ENCODE data around the gene CBFA2T2. TPM values are rescaled to one million over a fixed set of nuclear protein-coding genes. Genes with fewer than 3 reads are reported as not detected.
"Not testable (repeated sequence)": the region's sequence is repeated elsewhere in the genome, so short reads cannot be mapped to it uniquely, and the experiment has no call there.

Gene CBFA2T2
- polyA plus RNA-seq, 3 donors = 4.1 to 5.8 (median 4.3) TPM

GRCh38 chr20:33627577-33628216 is 137.8 kb downstream of the CBFA2T2 start:
- no peak overlapping the region for H3K27ac ChIP-seq (ENCODE audit: low read depth, low read length)
- 96 to 99% (median 97%) methylated on average over 4 of the region's 4 CpGs for WGBS, 3 donors

DNA sequence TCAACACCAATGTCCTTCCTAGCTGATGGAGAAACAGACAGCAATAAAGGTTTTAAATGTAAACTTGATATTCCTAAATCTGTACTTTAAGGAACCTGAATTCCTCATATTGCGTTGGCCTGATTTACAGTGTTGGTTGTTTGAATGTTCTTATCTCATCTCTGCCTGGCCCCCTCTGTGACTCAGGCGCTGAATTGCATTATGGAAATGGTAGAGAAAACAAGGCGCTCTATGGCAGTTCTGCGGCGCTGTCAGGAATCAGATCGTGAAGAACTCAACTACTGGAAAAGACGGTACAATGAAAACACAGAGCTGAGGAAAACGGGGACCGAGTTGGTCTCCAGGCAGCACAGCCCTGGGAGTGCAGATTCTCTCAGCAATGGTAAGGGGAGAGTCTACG is 139.6 kb downstream of the CBFA2T2 start:
- H3K27ac ChIP-seq (ENCODE audit: low read depth, low read length) = no peak overlapping the region
- 95 to 97% (median 96%) methylated on average over 10 of the region's 10 CpGs for WGBS, 3 donors

- WGBS, 3 donors = 89 to 95% (median 93%) methylated on average over 5 of the region's 5 CpGs
- H3K27ac ChIP-seq (ENCODE audit: low read depth, low read length) = no peak overlapping the region
These were observed 140.1 kb downstream of the CBFA2T2 start for GRCh38 chr20:33629979-33630378.

DNA sequence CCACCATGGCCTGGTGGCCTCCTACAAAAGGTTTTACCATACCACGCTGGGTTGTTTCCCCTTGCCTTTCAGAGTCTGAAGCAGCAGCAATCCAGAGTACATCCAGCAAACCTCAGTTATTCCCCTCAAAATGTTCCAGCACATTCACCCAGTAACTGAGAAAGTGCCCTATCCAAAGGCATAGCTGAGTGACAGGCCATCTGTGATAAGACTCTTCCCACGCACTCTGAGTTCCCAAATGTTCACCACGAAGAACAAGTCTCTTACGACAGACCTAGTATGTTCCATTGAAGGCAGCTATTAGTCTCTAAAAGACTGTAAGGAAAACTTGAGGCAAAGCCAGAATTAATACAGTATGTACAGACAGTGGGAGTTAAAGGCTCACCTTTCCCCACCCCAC is 140.6 kb downstream of the CBFA2T2 start:
- 81 to 91% (median 86%) methylated on average over 4 of the region's 4 CpGs for WGBS, 3 donors
- H3K27ac ChIP-seq (ENCODE audit: low read depth, low read length) = no peak overlapping the region

DNA sequence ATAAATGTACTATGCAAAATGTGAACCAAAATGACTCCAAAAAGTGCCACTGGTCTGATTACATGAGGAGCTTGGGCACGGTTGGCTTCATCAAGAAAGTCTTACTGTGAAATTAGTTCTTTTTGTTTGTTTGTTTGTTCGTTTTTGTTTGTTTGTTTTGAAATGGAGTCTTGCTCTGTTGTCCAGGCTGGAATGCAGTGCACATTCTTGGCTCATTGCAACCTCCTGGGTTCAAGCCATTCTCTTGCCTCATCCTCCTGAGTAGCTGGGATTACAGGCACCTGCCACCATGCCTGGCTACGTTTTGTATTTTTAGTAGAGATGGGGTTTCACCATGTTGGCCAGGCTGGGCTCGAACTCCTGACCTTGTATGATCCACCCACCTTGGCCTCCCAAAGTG is 142.0 kb downstream of the CBFA2T2 start:
- not testable (repeated sequence) for H3K27ac ChIP-seq (ENCODE audit: low read depth, low read length)
- WGBS, 3 donors = 66 to 86% (median 85%) methylated on average over 4 of the region's 4 CpGs

GRCh38 chr20:33635341-33635740 is 145.4 kb downstream of the CBFA2T2 start:
- 97 to 100% (median 100%) methylated on average over 3 of the region's 3 CpGs for WGBS, 3 donors
- H3K27ac ChIP-seq (ENCODE audit: low read depth, low read length) = no peak overlapping the region

GRCh38 chr20:33636776-33637175 is 146.9 kb downstream of the CBFA2T2 start:
- no peak overlapping the region for H3K27ac ChIP-seq (ENCODE audit: low read depth, low read length)
- WGBS, 3 donors = 71 to 97% (median 77%) methylated on average over 1 of the region's 1 CpG

- WGBS, 3 donors = 77 to 89% (median 78%) methylated on average over 12 to 13 of the region's 13 CpGs
- no peak overlapping the region for H3K27ac ChIP-seq (ENCODE audit: low read depth, low read length)
These were observed 150.4 kb downstream of the CBFA2T2 start for GRCh38 chr20:33640287-33640686.

DNA sequence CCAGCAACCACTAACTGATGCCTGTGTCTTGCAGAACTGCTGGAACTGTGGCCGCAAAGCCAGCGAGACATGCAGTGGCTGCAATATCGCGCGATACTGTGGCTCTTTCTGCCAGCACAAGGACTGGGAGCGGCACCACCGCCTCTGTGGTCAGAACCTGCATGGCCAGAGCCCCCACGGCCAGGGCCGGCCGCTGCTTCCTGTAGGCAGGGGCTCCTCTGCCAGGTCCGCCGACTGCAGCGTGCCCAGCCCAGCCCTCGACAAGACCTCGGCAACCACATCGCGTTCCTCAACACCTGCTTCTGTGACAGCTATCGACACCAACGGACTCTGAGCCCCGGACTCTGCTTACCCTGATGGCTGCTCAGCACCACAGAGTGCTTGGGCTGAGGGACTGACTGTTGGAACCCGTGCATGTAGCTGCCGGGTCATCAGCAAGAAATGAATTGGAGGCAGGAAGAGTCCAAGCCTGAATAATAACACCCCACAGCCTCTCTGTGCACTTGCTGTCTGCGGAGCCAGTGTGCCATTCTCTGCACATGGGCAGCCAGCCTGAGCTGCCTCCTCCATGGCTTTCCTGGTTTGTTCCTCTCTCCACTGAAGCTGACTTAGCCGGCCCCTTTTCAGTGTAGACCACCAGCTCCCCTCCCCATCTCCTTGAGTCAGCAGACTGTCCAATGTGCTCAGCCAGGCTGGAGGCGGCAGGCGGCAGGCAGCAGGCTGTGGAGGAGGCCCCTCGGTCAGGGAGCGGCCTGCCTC is 154.6 kb downstream of the CBFA2T2 start:
- H3K27ac ChIP-seq (ENCODE audit: low read depth, low read length) = no peak overlapping the region
- 92 to 94% (median 93%) methylated on average over 28 of the region's 28 CpGs for WGBS, 3 donors

DNA sequence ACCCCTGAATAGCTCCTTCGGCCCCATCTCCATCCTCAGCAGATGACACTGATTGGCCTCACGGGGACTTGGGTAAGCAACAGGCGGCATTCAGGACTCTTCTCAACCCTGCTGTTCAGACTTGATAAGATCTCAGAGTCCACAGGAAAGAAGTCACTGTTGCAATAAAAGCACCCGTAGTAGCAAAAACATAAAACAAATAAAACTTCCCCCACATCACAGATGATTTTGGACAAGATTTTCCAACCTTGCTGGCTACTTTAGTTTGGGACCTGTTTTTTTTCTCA is 155.1 kb downstream of the CBFA2T2 start:
- no peak overlapping the region for H3K27ac ChIP-seq (ENCODE audit: low read depth, low read length)
- WGBS, 3 donors = 66 to 86% (median 71%) methylated on average over 4 of the region's 4 CpGs

DNA sequence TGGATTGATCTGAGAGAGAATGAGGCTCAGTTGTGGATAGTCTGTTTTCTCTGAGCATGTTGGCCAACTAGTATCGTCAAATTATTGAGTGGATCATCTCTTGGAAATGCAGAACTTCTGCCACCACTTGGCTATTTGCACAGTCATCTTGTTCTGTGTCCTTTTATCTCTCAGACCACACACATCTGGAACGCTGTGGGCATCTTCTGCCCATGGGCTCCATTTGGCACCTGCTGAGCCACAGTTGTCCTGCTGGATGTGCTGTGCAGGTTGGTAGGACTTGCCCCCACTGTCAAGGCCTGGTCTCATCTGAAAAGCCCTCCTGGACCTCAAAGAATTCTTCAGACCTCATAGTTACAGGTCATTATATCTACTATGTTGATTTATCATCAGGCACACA is 155.5 kb downstream of the CBFA2T2 start:
- WGBS, 3 donors = 81 to 100% (median 82%) methylated on average over 2 of the region's 2 CpGs
- H3K27ac ChIP-seq (ENCODE audit: low read depth, low read length) = no peak overlapping the region

- whole genome bisulfite sequencing, 3 donors = 86 to 93% (median 90%) methylated on average over 5 of the region's 5 CpGs
- H3K27ac ChIP-seq (ENCODE audit: low read depth, low read length) = no peak overlapping the region
These were observed 156.3 kb downstream of the CBFA2T2 start for GRCh38 chr20:33646191-33646590.

DNA sequence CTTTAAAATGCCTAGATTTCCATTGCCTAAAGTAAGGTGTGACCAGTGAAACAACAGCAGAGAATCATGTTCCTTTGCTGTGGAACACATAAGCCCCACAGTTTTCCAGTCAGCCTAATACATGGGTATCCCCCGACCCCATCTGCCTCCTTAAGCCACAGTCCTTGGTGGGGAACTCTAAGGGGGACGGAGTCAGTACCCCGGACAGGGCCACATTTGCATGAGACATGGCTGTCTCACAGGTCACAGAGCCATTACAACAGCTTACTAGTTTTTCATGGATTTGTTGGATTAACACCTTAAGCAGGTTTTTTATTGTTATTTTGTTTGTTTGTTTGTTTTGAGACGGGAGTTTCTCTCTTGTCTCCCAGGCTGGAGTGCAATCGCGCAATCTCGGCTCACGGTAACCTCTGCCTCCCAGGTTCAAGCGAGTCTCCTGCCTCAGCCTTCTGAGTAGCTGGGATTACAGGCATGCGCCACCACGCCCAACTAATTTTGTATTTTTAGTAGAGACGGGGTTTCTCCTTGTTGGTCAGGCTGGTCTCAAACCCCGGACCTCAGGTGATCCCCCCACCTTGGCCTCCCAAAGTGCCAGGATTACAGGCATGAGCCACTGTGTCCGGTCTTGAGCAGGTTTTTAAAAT is 157.2 kb downstream of the CBFA2T2 start:
- 68 to 91% (median 79%) methylated on average over 14 of the region's 14 CpGs for WGBS, 3 donors
- H3K27ac ChIP-seq (ENCODE audit: low read depth, low read length) = not testable (repeated sequence)

DNA sequence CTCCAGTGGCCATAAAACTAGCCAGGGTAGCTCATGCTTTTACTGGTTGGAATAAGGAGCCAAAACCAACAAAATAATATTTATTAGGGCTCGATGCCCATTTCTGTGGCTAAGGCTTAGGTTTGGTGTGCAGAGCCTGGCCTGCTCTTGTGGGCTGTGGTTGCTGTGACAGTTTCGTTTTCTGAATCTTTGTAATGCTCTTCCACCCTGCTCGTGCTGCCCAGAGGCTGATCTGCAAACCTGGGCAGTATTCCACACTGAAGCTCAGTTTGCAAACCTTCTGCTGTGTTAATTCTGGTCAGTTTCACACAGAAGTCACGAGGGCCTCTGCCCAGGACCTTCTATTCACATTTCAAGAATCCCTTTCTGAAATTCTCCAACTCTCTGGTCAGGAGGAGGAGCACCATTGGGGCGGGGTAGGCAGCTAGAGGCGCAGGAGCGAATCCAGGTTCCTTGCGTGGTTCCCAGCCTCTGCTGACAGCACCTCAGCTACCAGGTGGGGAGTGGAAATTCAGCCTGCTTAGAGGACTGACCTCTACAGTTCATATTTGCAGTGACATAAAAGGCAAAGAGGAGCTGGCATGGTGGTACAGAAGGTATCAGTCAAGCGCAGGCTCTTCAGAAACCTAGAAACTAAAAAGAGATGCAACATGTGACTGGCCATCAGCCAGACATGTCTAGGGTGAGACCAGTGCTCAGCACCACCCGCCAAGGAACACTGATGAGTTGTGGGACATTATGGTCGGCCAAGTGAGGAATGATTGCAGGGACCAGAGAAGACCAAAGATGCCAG is 157.9 kb downstream of the CBFA2T2 start:
- WGBS, 3 donors = 56 to 86% (median 81%) methylated on average over 11 of the region's 11 CpGs

DNA sequence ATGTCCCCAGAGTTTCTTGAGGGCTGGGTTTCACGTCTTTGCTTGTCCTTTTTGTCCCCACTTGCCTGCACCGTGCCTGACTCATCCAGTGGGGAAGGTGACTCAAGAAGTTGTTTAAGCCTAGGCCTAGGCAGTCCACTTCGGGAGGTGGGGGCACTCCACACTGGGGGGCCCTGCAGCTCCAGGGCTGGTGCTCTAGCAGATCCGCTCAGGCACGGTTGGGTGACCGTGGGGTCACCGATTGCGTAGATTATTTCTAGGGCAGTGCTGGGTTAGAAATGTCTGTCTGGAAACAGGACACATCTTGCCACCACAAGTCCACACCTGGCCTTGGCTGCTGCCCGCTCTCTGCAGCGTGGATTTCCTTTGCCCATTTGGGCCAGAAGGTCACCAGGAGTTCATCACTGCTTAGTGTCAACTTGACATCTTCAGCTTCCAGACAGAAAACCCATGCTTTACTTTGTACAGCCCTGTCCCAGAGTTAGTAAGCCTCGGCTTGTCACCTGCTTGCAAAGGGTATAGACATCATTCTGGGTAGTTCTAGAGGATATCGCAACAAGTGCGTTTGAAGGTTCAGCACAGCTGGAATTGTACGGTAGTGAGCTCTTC is 158.6 kb downstream of the CBFA2T2 start:
- no peak overlapping the region for H3K27ac ChIP-seq (ENCODE audit: low read depth, low read length)
- WGBS, 3 donors = 80 to 84% (median 82%) methylated on average over 14 of the region's 14 CpGs

More for the DNA sequence above, 157.9 kb downstream of the CBFA2T2 start:
- H3K27ac ChIP-seq (ENCODE audit: low read depth, low read length) = no peak overlapping the region

GRCh38 chr20:33649201-33649681 is 159.3 kb downstream of the CBFA2T2 start:
- WGBS, 3 donors = 65 to 75% (median 70%) methylated on average over 19 of the region's 19 CpGs
- no peak overlapping the region for H3K27ac ChIP-seq (ENCODE audit: low read depth, low read length)

GRCh38 chr20:33650111-33650752 is 160.3 kb downstream of the CBFA2T2 start:
- H3K27ac ChIP-seq (ENCODE audit: low read depth, low read length) = no peak overlapping the region
- 87 to 93% (median 87%) methylated on average over 11 of the region's 11 CpGs for WGBS, 3 donors
